C4-2B (cell line): ENCODE results near the gene POLQ.
A peak's percentile ranks its signal among the peaks of the same experiment; 100 is the strongest.

Experiments
- ZFX ChIP-seq: fragments of 450-650 bp; IDR thresholded peaks from 2 replicates; pipeline ENCODE4 v1.6.1; 2017
- TF ChIP-seq, protein P1 (sequence below): fragments of 450-650 bp; conservative IDR thresholded peaks from 2 replicates; pipeline ENCODE4 v1.5.1; 2017; ENCODE audit warnings: mild to moderate bottlenecking

DNA sequence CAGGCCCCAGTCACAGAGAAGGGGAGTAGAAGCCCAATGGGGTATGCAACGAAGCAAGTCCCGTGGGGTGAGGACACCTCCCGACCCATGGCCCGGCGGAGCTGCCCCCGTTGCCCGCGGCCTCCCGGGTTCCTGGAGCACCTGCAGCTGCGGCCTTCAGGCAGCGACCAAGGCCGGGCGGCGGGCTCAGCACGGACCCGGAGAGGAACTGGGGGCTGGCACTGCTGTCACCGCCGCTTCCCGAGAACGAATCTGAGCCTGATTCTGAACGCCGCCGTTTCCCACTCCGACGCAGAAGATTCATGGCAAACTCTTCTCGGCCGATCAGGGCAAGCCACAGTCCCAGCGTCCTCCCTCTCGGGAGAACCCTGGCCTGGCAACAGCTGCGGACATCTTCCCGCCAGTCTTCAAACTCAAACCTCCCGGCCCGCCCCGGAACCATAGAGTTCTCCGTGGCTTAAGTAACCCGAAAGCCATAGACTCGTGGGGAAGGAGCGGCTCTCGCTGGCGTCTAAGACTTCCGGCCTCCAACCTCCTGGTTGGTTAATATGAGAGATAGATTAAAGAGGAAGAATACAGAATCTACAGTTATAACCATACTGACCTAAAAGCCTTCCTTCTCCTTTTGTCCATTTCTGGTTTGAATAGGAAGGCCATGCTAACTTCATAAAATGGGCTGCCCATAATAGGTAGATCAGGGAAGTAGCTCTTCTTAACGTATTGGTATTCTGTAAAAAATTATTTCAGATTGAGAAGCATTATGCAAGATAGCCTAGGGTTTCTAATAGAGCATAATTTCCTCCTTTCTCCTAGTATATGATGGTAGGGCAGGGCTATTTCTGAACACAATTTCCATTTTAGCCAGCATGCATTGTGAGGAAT, at the start of gene POLQ:
- TF ChIP-seq, protein P1, sequence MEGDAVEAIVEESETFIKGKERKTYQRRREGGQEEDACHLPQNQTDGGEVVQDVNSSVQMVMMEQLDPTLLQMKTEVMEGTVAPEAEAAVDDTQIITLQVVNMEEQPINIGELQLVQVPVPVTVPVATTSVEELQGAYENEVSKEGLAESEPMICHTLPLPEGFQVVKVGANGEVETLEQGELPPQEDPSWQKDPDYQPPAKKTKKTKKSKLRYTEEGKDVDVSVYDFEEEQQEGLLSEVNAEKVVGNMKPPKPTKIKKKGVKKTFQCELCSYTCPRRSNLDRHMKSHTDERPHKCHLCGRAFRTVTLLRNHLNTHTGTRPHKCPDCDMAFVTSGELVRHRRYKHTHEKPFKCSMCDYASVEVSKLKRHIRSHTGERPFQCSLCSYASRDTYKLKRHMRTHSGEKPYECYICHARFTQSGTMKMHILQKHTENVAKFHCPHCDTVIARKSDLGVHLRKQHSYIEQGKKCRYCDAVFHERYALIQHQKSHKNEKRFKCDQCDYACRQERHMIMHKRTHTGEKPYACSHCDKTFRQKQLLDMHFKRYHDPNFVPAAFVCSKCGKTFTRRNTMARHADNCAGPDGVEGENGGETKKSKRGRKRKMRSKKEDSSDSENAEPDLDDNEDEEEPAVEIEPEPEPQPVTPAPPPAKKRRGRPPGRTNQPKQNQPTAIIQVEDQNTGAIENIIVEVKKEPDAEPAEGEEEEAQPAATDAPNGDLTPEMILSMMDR = no peak
- peak; percentile 98 for TF ChIP-seq ZFX
